ENCODE measurements around the gene RRP12.

The RRP12 gene

GRCh38 chr10:97341416-97341815 lies 59.7 kb downstream of the RRP12 start:
- Histone ChIP-seq H3K36me3 (ENCODE audit: control insufficient read depth in 2 of 2, insufficient read depth in 2 of 2, low read length in 2 of 2) (no peaks in the 10 kb centered on the region), H3K4me3 (ENCODE audit: low read length in 2 of 2) (no peak overlapping the region), H3K9ac (ENCODE audit: low read depth in 1 of 2, low read length in 2 of 2) (no peak overlapping the region), H3K4me1 (ENCODE audit: control insufficient read depth in 2 of 2, insufficient read depth in 2 of 2, low read length in 2 of 2) (peaks cover 8 to 10% of the 10 kb centered on the region in 2 donors), H3K27me3 (ENCODE audit: control insufficient read depth in 2 of 2, insufficient read depth in 2 of 2, low read length in 2 of 2) (no peaks in the 10 kb centered on the region), H3K27ac (ENCODE audit: low read depth in 2 of 2, low read length in 2 of 2) (no peak overlapping the region), H3K9me3 (ENCODE audit: control insufficient read depth in 2 of 2, low read length in 2 of 2) (no peaks in the 10 kb centered on the region)

GRCh38 chr10:97338041-97338440 lies 63.1 kb downstream of the RRP12 start:
- Histone ChIP-seq H3K36me3 (ENCODE audit: control insufficient read depth in 2 of 2, insufficient read depth in 2 of 2, low read length in 2 of 2) (no peaks in the 10 kb centered on the region), H3K27me3 (ENCODE audit: control insufficient read depth in 2 of 2, insufficient read depth in 2 of 2, low read length in 2 of 2) (no peaks in the 10 kb centered on the region), H3K9ac (ENCODE audit: low read depth in 1 of 2, low read length in 2 of 2) (no peak overlapping the region), H3K4me1 (ENCODE audit: control insufficient read depth in 2 of 2, insufficient read depth in 2 of 2, low read length in 2 of 2) (peaks cover 16 to 20% of the 10 kb centered on the region in 2 donors), H3K9me3 (ENCODE audit: control insufficient read depth in 2 of 2, low read length in 2 of 2) (no peaks in the 10 kb centered on the region), H3K4me3 (ENCODE audit: low read length in 2 of 2) (no peak overlapping the region), H3K27ac (ENCODE audit: low read depth in 2 of 2, low read length in 2 of 2) (no peak overlapping the region)

GRCh38 chr10:97336942-97337831 lies 64.0 kb downstream of the RRP12 start:
- H3K4me1 ChIP-seq (ENCODE audit: control insufficient read depth in 2 of 2, insufficient read depth in 2 of 2, low read length in 2 of 2) = peaks cover 16 to 23% of the 10 kb centered on the region in 2 donors
- no peak overlapping the region for H3K4me3 ChIP-seq (ENCODE audit: low read length in 2 of 2)
- peak overlapping the region in 1 of 2 donors; percentile 23 for H3K9ac ChIP-seq (ENCODE audit: low read depth in 1 of 2, low read length in 2 of 2)
- no peaks in the 10 kb centered on the region for H3K9me3 ChIP-seq (ENCODE audit: control insufficient read depth in 2 of 2, low read length in 2 of 2)
- H3K27me3 ChIP-seq (ENCODE audit: control insufficient read depth in 2 of 2, insufficient read depth in 2 of 2, low read length in 2 of 2) = no peaks in the 10 kb centered on the region
- no peaks in the 10 kb centered on the region for H3K36me3 ChIP-seq (ENCODE audit: control insufficient read depth in 2 of 2, insufficient read depth in 2 of 2, low read length in 2 of 2)
- H3K27ac ChIP-seq (ENCODE audit: low read depth in 2 of 2, low read length in 2 of 2) = peak overlapping the region; percentile 53 to 66

GRCh38 chr10:97336446-97336845 lies 64.7 kb downstream of the RRP12 start:
- H3K9ac ChIP-seq (ENCODE audit: low read depth in 1 of 2, low read length in 2 of 2) = peak overlapping the region in 1 of 2 donors; percentile 19

GRCh38 chr10:97336006-97336405 lies 65.1 kb downstream of the RRP12 start:
- Histone ChIP-seq H3K27ac (ENCODE audit: low read depth in 2 of 2, low read length in 2 of 2) (peak overlapping the region; percentile 53 to 66), H3K4me3 (ENCODE audit: low read length in 2 of 2) (no peak overlapping the region), H3K36me3 (ENCODE audit: control insufficient read depth in 2 of 2, insufficient read depth in 2 of 2, low read length in 2 of 2) (peaks cover 0 to 2% of the 10 kb centered on the region in 2 donors), H3K9ac (ENCODE audit: low read depth in 1 of 2, low read length in 2 of 2) (no peak overlapping the region), H3K4me1 (ENCODE audit: control insufficient read depth in 2 of 2, insufficient read depth in 2 of 2, low read length in 2 of 2) (peaks cover 26 to 35% of the 10 kb centered on the region in 2 donors), H3K27me3 (ENCODE audit: control insufficient read depth in 2 of 2, insufficient read depth in 2 of 2, low read length in 2 of 2) (no peaks in the 10 kb centered on the region), H3K9me3 (ENCODE audit: control insufficient read depth in 2 of 2, low read length in 2 of 2) (no peaks in the 10 kb centered on the region)

More at GRCh38 chr10:97336446-97336845, 64.7 kb downstream of the RRP12 start:
- Histone ChIP-seq H3K4me1 (ENCODE audit: control insufficient read depth in 2 of 2, insufficient read depth in 2 of 2, low read length in 2 of 2) (peaks cover 22 to 30% of the 10 kb centered on the region in 2 donors), H3K36me3 (ENCODE audit: control insufficient read depth in 2 of 2, insufficient read depth in 2 of 2, low read length in 2 of 2) (no peaks in the 10 kb centered on the region), H3K27ac (ENCODE audit: low read depth in 2 of 2, low read length in 2 of 2) (peak overlapping the region; percentile 53 to 66), H3K4me3 (ENCODE audit: low read length in 2 of 2) (no peak overlapping the region), H3K27me3 (ENCODE audit: control insufficient read depth in 2 of 2, insufficient read depth in 2 of 2, low read length in 2 of 2) (no peaks in the 10 kb centered on the region), H3K9me3 (ENCODE audit: control insufficient read depth in 2 of 2, low read length in 2 of 2) (no peaks in the 10 kb centered on the region)

- H3K9ac ChIP-seq (ENCODE audit: low read depth in 1 of 2, low read length in 2 of 2) = peak overlapping the region; percentile 34 to 94
- H3K36me3 ChIP-seq (ENCODE audit: control insufficient read depth in 2 of 2, insufficient read depth in 2 of 2, low read length in 2 of 2) = peaks cover 0 to 2% of the 10 kb centered on the region in 2 donors
Measured at GRCh38 chr10:97335188-97335619, 65.9 kb downstream of the RRP12 start.

GRCh38 chr10:97334370-97335175 lies 66.6 kb downstream of the RRP12 start, which contains the start of gene FRAT2:
TSS of gene FRAT2 (minus strand) at chr10:97334729. CDS start at chr10:97334572, 157 bp downstream.
- Histone ChIP-seq H3K4me1 (ENCODE audit: control insufficient read depth in 2 of 2, insufficient read depth in 2 of 2, low read length in 2 of 2) (peaks cover 34 to 42% of the 10 kb centered on the region in 2 donors), H3K27ac (ENCODE audit: low read depth in 2 of 2, low read length in 2 of 2) (peak within 1 kb of the TSS; percentile 91 to 94)

More at GRCh38 chr10:97335188-97335619, 65.9 kb downstream of the RRP12 start:
- Histone ChIP-seq H3K27ac (ENCODE audit: low read depth in 2 of 2, low read length in 2 of 2) (peak overlapping the region; percentile 91 to 94), H3K4me1 (ENCODE audit: control insufficient read depth in 2 of 2, insufficient read depth in 2 of 2, low read length in 2 of 2) (peaks cover 28 to 37% of the 10 kb centered on the region in 2 donors), H3K9me3 (ENCODE audit: control insufficient read depth in 2 of 2, low read length in 2 of 2) (no peaks in the 10 kb centered on the region), H3K27me3 (ENCODE audit: control insufficient read depth in 2 of 2, insufficient read depth in 2 of 2, low read length in 2 of 2) (no peaks in the 10 kb centered on the region), H3K4me3 (ENCODE audit: low read length in 2 of 2) (peak overlapping the region; percentile 89 to 91)

GRCh38 chr10:97333601-97334369 lies 67.4 kb downstream of the RRP12 start:
- Histone ChIP-seq H3K9me3 (ENCODE audit: control insufficient read depth in 2 of 2, low read length in 2 of 2) (no peaks in the 10 kb centered on the region), H3K9ac (ENCODE audit: low read depth in 1 of 2, low read length in 2 of 2) (peak overlapping the region; percentile 94 to 97), H3K4me3 (ENCODE audit: low read length in 2 of 2) (peak overlapping the region; percentile 89 to 91), H3K27ac (ENCODE audit: low read depth in 2 of 2, low read length in 2 of 2) (peak overlapping the region; percentile 91 to 94), H3K36me3 (ENCODE audit: control insufficient read depth in 2 of 2, insufficient read depth in 2 of 2, low read length in 2 of 2) (peaks cover 0 to 2% of the 10 kb centered on the region in 2 donors), H3K4me1 (ENCODE audit: control insufficient read depth in 2 of 2, insufficient read depth in 2 of 2, low read length in 2 of 2) (peaks cover 40 to 50% of the 10 kb centered on the region in 2 donors), H3K27me3 (ENCODE audit: control insufficient read depth in 2 of 2, insufficient read depth in 2 of 2, low read length in 2 of 2) (no peaks in the 10 kb centered on the region)

More at GRCh38 chr10:97334370-97335175, 66.6 kb downstream of the RRP12 start, which contains the start of gene FRAT2:
- Histone ChIP-seq H3K27me3 (ENCODE audit: control insufficient read depth in 2 of 2, insufficient read depth in 2 of 2, low read length in 2 of 2) (no peaks in the 10 kb centered on the region), H3K36me3 (ENCODE audit: control insufficient read depth in 2 of 2, insufficient read depth in 2 of 2, low read length in 2 of 2) (peaks cover 0 to 2% of the 10 kb centered on the region in 2 donors), H3K9ac (ENCODE audit: low read depth in 1 of 2, low read length in 2 of 2) (peak within 1 kb of the TSS; percentile 94 to 97), H3K9me3 (ENCODE audit: control insufficient read depth in 2 of 2, low read length in 2 of 2) (no peaks in the 10 kb centered on the region), H3K4me3 (ENCODE audit: low read length in 2 of 2) (peak within 1 kb of the TSS; percentile 89 to 91)

- H3K9ac ChIP-seq (ENCODE audit: low read depth in 1 of 2, low read length in 2 of 2) = peak overlapping the region; percentile 94 to 97
- H3K4me1 ChIP-seq (ENCODE audit: control insufficient read depth in 2 of 2, insufficient read depth in 2 of 2, low read length in 2 of 2) = peaks cover 40 to 55% of the 10 kb centered on the region in 2 donors
- peak overlapping the region; percentile 91 to 94 for H3K27ac ChIP-seq (ENCODE audit: low read depth in 2 of 2, low read length in 2 of 2)
- no peaks in the 10 kb centered on the region for H3K9me3 ChIP-seq (ENCODE audit: control insufficient read depth in 2 of 2, low read length in 2 of 2)
- peak overlapping the region; percentile 89 to 91 for H3K4me3 ChIP-seq (ENCODE audit: low read length in 2 of 2)
- H3K36me3 ChIP-seq (ENCODE audit: control insufficient read depth in 2 of 2, insufficient read depth in 2 of 2, low read length in 2 of 2) = peaks cover 0 to 2% of the 10 kb centered on the region in 2 donors
- H3K27me3 ChIP-seq (ENCODE audit: control insufficient read depth in 2 of 2, insufficient read depth in 2 of 2, low read length in 2 of 2) = no peaks in the 10 kb centered on the region
Measured at GRCh38 chr10:97333351-97333600, 67.9 kb downstream of the RRP12 start.
